ENCODE data around the gene CYYR1. TPM values are rescaled to one million over a fixed set of nuclear protein-coding genes. Genes with fewer than 3 reads are reported as not detected.
A peak's percentile ranks its signal among the peaks of the same experiment; 100 is the strongest.

Gene CYYR1
- total and polyA plus RNA-seq, 2 experiments from 2014 or later = 0.19 TPM; not detected in 1

GRCh38 chr21:26588446-26588845 is 15.4 kb upstream of the CYYR1 start:
- in situ Hi-C loops (cut with MboI) = no loop called here
- Histone ChIP-seq H3F3A (ENCODE audit: insufficient read depth) (no peaks in the 10 kb centered on the region), H2AFZ (0 out of 2 replicates have a peak overlapping the region, but pooled peaks have one; percentile 20), H3K27me3 (replicated peaks; ENCODE audit: insufficient read depth) (peaks cover 47% of the 10 kb centered on the region), H3K9ac (no peak overlapping the region), H3K79me2 (ENCODE audit: insufficient read depth) (no peaks in the 10 kb centered on the region), H3K36me3 (ENCODE audit: low read depth) (no peaks in the 10 kb centered on the region), H3K27ac (no peak overlapping the region), H3K4me3 (peak overlapping the region; percentile 61), H3K4me2 (ENCODE audit: unreplicated experiment) (peak overlapping the region; percentile 64), H4K20me1 (ENCODE audit: insufficient read depth) (no peaks in the 10 kb centered on the region), H3K9me2 (ENCODE audit: insufficient read depth) (no peaks in the 10 kb centered on the region), H3K4me1 (ENCODE audit: insufficient read depth) (peaks cover 6% of the 10 kb centered on the region), H3K9me3 (ENCODE audit: low read depth) (no peaks in the 10 kb centered on the region)
- TF ChIP-seq EZH2 (IDR thresholded peaks at IDR 0.05; ENCODE audit: insufficient read depth, poor library complexity, severe bottlenecking) (no peak), EZH2phosphoT487 (IDR thresholded peaks at IDR 0.05; ENCODE audit: insufficient read depth, low read depth) (no peak)
- DNase-seq = peak; percentile 3
- 33 to 34% methylated on average over 7 of the region's 7 CpGs for WGBS, 2 experiments (ENCODE audit: low coverage in 1 of 2, low lambda C conversion rate in 2 of 2, missing lambda C conversion rate in 2 of 2)

GRCh38 chr21:26587736-26588201 is 14.7 kb upstream of the CYYR1 start:
- Histone ChIP-seq H3K27ac (no peak overlapping the region), H3K9ac (no peak overlapping the region), H3K4me2 (ENCODE audit: unreplicated experiment) (peak overlapping the region; percentile 64), H2AFZ (0 out of 2 replicates have a peak overlapping the region, but pooled peaks have one; percentile 20), H4K20me1 (ENCODE audit: insufficient read depth) (no peaks in the 10 kb centered on the region), H3K79me2 (ENCODE audit: insufficient read depth) (no peaks in the 10 kb centered on the region), H3K4me3 (peak overlapping the region; percentile 61), H3K27me3 (replicated peaks; ENCODE audit: insufficient read depth) (peaks cover 47% of the 10 kb centered on the region), H3F3A (ENCODE audit: insufficient read depth) (no peaks in the 10 kb centered on the region), H3K9me3 (ENCODE audit: low read depth) (no peaks in the 10 kb centered on the region), H3K36me3 (ENCODE audit: low read depth) (no peaks in the 10 kb centered on the region), H3K9me2 (ENCODE audit: insufficient read depth) (no peaks in the 10 kb centered on the region), H3K4me1 (ENCODE audit: insufficient read depth) (peaks cover 6% of the 10 kb centered on the region)
- 2 to 3% methylated on average over 9 of the region's 9 CpGs for WGBS, 2 experiments (ENCODE audit: low coverage in 1 of 2, low lambda C conversion rate in 2 of 2, missing lambda C conversion rate in 2 of 2)
- TF ChIP-seq EZH2phosphoT487 (IDR thresholded peaks at IDR 0.05; ENCODE audit: insufficient read depth, low read depth) (peak; percentile 86), EZH2 (IDR thresholded peaks at IDR 0.05; ENCODE audit: insufficient read depth, poor library complexity, severe bottlenecking) (no peak)
- in situ Hi-C loops (cut with MboI) = no loop called here
- peak; percentile 74 for DNase-seq

GRCh38 chr21:26583769-26584168 is 10.7 kb upstream of the CYYR1 start:
- H2AFZ ChIP-seq = no peak overlapping the region
- TF ChIP-seq EZH2 (IDR thresholded peaks at IDR 0.05; ENCODE audit: insufficient read depth, poor library complexity, severe bottlenecking) (no peak), EZH2phosphoT487 (IDR thresholded peaks at IDR 0.05; ENCODE audit: insufficient read depth, low read depth) (no peak)
- no peaks in the 10 kb centered on the region for H3F3A ChIP-seq (ENCODE audit: insufficient read depth)
- no peaks in the 10 kb centered on the region for H4K20me1 ChIP-seq (ENCODE audit: insufficient read depth)
- no peak for DNase-seq
- in situ Hi-C loops (cut with MboI) = no loop called here
- H3K9ac ChIP-seq = no peak overlapping the region
- H3K36me3 ChIP-seq (ENCODE audit: low read depth) = no peaks in the 10 kb centered on the region
- no peaks in the 10 kb centered on the region for H3K9me3 ChIP-seq (ENCODE audit: low read depth)
- 29 to 38% methylated on average over 3 of the region's 3 CpGs for WGBS, 2 experiments (ENCODE audit: low coverage in 1 of 2, low lambda C conversion rate in 2 of 2, missing lambda C conversion rate in 2 of 2)
- no peak overlapping the region for H3K27ac ChIP-seq
- no peak overlapping the region for H3K4me2 ChIP-seq (ENCODE audit: unreplicated experiment)
- H3K79me2 ChIP-seq (ENCODE audit: insufficient read depth) = no peaks in the 10 kb centered on the region
- H3K9me2 ChIP-seq (ENCODE audit: insufficient read depth) = no peaks in the 10 kb centered on the region
- H3K27me3 ChIP-seq (replicated peaks; ENCODE audit: insufficient read depth) = peaks cover 20% of the 10 kb centered on the region
- H3K4me1 ChIP-seq (ENCODE audit: insufficient read depth) = peaks cover 6% of the 10 kb centered on the region
- H3K4me3 ChIP-seq = peak overlapping the region; percentile 12; the same call in 1 of the 2 replicates

DNA sequence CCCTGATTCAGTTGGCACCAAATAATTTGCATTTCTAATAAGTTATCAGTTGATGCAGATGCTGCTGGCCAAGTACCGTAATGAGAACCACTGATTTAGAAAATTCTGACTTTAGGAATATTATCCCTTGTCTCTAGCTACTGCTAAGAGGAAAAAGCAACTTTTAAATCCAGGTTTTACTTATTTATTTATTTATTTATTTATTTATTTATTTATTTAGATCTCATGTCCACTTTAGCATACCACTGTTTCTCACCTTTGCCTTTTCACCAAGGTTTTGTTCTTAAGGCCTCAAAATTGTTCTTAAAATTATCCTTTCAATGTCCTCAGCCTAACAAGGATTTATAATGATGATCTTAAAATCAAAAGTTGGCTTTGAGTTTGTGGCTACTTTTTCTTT is 8.7 kb upstream of the CYYR1 start:
- in situ Hi-C loops (cut with MboI) = no loop called here
- Histone ChIP-seq H3K79me2 (ENCODE audit: insufficient read depth) (no peaks in the 10 kb centered on the region), H3K27ac (no peak overlapping the region), H3K4me3 (no peak overlapping the region), H3K9me2 (ENCODE audit: insufficient read depth) (no peaks in the 10 kb centered on the region), H3K36me3 (ENCODE audit: low read depth) (no peaks in the 10 kb centered on the region), H2AFZ (no peak overlapping the region), H3K27me3 (replicated peaks; ENCODE audit: insufficient read depth) (peaks cover 20% of the 10 kb centered on the region), H4K20me1 (ENCODE audit: insufficient read depth) (no peaks in the 10 kb centered on the region), H3K9ac (no peak overlapping the region), H3K9me3 (ENCODE audit: low read depth) (no peaks in the 10 kb centered on the region), H3K4me2 (ENCODE audit: unreplicated experiment) (no peak overlapping the region), H3F3A (ENCODE audit: insufficient read depth) (no peaks in the 10 kb centered on the region), H3K4me1 (ENCODE audit: insufficient read depth) (no peaks in the 10 kb centered on the region)
- DNase-seq = no peak
- TF ChIP-seq EZH2 (IDR thresholded peaks at IDR 0.05; ENCODE audit: insufficient read depth, poor library complexity, severe bottlenecking) (no peak), EZH2phosphoT487 (IDR thresholded peaks at IDR 0.05; ENCODE audit: insufficient read depth, low read depth) (no peak)
- 83 to 93% methylated on average over 1 of the region's 1 CpG for WGBS, 2 experiments (ENCODE audit: low coverage in 1 of 2, low lambda C conversion rate in 2 of 2, missing lambda C conversion rate in 2 of 2)
